Medulla oblongata (tissue), 1 donor: ENCODE results near the gene OR51B5.
"Not testable (repeated sequence)": the region's sequence is repeated elsewhere in the genome, so short reads cannot be mapped to it uniquely, and the experiment has no call there.

Experiments used
- DNase-seq: peaks from one replicate; pipeline ENCODE4 v3.0.0-alpha.2; 2015; ENCODE audit errors: extremely low spot score

Gene OR51B5, protein sequence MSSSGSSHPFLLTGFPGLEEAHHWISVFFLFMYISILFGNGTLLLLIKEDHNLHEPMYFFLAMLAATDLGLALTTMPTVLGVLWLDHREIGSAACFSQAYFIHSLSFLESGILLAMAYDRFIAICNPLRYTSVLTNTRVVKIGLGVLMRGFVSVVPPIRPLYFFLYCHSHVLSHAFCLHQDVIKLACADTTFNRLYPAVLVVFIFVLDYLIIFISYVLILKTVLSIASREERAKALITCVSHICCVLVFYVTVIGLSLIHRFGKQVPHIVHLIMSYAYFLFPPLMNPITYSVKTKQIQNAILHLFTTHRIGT

DNA sequence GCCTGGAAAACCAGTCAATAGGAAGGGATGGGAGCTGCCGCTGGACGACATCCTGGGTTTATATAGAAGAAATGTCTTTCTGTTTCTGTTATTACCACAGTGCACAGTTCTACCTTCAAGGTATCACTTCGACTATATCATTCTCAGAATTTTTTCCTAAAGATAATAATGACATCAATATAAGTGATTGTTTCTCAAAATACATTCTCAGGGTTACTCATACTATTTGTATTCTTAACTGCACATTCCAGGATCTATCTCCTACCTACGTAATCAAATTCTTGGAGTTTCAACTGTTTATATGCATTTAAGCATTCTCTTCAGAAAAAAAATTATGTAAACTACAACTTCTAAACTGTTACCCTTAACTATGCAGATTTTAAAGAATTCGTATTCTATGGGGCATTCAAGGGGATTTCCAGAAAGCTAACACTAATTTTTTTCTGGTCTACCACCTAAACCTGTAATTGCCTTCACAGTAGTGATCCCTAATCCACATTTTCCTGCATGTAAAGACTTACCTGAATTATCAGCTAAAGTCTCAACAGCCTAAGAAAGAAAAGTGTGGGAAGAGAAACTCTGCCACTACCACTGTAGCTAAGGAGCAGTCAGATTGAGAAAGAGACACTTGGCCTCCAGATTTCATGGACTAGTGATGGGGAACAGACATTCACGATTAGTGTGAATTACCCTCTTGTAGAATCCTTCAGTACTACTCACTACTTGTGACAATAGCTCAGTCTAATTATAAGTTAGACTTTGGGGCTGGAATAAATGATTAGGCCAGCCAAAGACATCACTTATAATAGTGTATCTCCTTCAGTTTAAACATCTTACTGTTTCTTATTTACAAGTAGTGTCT, at the start of gene OR51B5:
TSS of gene OR51B5 (minus strand) at position 51 of the 862 bp plus-strand sequence. CDS start at position 51, 0 bp downstream.
- no peak for DNase-seq

DNA sequence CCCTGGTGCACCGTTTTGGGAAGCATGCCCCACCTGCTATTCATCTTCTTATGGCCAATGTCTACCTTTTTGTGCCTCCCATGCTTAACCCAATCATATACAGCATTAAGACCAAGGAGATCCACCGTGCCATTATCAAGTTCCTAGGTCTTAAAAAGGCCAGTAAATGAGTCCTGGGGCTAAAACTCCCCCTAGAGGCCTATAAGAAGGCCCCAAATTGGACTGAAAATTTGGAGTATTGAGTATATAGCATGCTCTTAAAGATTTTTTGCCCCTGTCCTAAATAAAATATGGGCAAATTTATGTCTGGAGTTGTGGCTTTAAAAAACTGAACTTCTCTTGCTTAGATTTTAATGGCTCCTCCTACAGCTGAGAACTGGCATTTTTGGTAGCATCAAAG, 46.9 kb upstream of the OR51B5 start:
- no peak for DNase-seq

DNA sequence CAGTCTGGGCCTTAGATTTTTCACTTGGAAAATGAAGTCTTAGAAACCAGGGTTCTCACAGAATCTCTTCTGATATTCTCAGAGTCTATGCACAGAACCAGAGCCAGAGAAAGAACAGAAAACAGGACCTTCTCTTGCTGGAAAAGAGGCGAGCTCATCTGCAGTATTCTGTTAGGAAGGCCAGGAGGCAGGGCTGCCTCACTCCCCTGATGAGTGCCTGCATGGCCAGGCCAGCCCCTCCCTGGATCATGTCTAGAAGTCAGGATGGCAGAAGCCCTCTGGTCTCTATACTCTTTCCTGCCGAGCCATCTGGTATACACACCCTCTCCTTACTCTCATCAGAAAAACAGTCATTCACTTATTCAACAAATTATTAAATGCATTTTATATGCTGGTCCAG, 41.0 kb upstream of the OR51B5 start:
- DNase-seq: no peak

DNA sequence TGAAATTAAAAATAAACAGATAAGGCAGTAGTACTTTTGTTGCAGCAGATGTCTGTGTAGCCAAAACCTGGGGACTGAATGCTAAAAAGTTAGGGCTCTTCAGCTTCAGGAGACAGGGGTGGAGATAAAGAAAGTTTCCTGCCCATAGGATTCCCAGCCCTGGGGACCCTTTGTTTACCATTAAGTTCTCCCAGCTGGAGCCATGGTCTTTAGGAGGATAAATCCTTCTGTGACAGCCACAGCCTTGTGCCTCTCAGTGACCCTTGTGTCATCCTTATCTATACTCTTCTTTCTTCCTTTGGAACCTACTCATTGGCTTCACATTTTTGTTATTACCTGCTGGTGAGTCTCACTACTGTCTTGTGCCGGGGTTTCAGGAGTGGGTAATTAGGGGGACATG, 40.3 kb upstream of the OR51B5 start, which contains the start of gene OR51M1:
TSS of gene OR51M1 (plus strand) at position 237 of the 400 bp plus-strand sequence. CDS start 5,587 bp downstream, outside the sequence.
- DNase-seq: no peak

DNA sequence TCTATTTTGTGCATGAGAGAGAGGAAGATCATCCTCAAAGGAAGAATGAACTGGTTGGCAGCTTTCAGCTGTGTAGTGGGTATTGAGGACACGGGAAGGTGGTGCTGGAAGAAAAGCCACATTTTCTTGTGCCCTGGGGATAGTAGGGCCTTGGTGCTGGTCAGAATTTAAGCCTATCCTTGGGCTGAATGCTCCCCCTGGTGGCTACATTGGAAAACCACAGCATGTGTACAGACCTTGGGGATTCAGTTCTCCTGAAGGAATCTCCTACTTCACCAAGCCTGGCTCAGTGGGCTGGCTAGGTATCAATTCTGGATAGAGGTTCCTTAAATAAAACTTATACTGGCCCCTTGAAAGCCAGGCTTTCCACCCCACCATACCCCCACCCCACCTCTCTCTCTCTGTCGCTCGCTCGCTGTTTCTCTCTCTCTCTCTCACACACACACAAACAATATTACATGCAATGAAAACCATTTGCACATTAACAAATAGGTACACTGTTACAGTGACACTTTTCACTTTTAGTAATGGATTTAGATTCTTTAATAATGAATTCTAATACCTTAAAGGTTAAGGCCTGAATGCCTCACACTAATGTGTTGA, 37.5 kb upstream of the OR51B5 start:
- peak; percentile 79 for DNase-seq

DNA sequence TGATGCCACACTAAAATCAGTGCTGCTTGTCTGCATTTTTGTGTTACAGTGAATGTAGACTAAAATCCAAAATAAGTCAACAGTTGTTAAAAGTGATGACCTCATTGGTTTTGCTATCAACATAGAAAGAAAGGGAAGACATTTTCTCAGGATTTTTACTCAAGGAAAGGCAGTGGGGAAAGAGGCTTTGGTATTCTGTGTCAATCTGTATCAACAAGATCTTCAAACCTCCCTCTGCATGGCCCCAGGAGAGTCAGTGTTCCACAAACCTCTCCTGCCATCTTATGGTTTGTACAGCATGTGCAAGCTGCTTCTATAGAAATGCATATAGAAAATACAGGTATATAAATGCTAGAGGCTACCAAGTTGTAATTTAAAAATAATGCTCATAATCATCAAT, 26.5 kb upstream of the OR51B5 start:
- no peak for DNase-seq

DNA sequence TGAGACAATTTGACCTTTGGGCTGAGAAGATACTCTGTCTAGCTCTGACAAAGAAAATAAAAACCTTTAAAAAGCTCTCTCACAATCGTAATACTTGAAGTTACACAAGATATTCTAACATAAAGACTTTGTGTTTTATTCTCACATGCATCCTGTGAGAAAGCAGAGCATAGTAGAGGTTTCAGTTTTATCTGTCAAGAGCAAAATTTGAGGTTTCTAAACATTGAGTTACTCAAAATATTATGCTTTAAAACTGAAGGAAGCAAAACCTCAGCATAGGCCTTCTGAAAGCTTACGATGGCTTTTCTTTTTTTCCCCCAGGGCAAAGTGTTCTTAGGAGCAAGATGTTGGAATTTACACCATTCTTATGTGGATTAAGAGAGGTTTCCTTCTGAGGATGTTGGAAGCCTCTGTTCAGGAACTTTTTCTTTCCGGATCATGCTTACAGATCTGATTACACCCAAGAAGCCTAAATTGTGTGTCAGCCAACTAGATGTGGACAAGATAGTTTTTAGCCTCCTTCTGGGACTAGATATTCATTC, 25.2 kb upstream of the OR51B5 start:
- no peak for DNase-seq

DNA sequence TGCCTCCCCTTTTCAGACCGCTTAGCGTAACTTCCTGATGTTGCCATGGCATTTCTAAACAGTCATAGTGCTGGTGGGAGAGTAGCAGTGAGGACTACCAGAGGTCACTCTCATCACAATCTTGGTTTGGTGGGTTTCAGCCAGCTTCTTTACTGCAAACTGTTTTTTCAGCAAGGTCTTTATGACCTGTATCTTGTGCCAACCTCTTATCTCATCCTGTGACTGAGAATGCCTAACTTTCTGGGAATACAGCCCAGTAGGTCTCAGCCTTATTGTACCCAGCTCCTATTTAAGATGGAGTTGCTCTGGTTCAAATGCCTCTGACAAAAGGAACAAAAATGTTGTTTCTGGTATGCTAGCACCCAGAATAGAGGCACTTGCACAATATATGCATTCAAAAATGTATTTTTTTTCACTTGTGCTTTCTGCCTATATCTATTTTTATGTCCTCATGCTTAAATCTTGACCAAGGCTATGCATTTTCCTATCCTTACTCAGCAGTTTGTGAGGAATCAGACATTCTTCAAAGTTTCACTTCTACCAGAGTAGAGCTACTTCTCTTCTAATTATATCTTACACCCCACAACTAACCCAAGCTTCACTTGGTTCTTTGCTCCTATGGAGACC, 24.2 kb upstream of the OR51B5 start:
- DNase-seq: no peak

DNA sequence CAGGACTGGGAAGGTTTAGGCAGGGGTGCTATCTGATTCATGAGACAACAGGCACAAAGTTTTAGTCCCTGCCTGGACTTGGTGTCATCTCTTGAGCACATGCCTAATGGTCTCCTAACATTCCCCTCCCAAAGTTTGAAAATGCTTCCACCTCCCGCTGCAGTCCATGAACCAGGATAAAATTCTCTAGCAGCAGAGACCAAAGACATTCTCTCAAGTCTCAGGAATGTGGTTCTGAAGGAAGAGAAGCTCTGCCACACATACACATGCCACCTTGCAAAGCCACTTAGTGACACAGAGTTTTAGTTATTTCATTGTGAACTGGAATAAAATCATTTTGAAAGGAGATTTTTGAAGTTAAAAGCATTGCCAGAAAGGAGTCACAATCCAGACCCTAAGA, 23.5 kb upstream of the OR51B5 start:
- no peak for DNase-seq

DNA sequence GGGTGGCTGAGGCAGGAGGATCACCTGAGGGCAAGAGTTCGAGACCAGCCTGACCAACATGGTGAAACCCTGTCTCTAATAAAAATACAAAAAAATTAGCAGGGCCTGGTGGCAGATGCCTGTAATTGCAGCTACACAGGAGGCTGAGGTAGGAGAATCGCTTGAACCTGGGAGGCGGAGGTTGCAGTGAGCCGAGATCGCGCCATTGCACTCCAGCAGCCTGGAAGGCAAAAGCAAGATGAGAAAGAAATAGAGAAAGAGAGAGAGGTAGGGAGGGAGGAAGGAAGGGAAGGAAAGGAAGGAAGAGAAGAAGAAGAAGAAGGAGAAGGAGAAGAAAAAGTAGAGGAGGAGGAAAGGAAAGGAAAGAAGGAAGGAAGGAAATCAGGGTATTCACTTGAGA, 23.0 kb upstream of the OR51B5 start:
- DNase-seq: not testable (repeated sequence)

DNA sequence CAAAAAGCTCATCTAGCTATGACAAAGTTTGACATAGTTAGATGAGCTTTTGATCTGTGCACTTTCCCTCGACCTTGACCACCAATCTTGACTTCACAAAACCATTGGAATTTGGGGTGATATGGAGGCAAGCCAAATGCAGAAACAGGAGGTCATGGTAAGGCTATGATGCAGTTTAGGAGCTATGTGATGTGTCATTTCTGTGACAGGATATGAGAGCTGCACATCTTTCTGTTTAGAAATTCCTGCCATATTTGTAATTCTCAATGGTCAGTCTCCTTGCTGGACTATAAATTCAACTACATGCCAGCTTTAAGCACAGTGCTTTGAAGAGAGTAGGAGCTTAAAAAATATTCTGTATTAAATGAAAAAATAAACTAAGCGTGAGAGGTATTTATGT, 20.9 kb upstream of the OR51B5 start:
- no peak for DNase-seq

DNA sequence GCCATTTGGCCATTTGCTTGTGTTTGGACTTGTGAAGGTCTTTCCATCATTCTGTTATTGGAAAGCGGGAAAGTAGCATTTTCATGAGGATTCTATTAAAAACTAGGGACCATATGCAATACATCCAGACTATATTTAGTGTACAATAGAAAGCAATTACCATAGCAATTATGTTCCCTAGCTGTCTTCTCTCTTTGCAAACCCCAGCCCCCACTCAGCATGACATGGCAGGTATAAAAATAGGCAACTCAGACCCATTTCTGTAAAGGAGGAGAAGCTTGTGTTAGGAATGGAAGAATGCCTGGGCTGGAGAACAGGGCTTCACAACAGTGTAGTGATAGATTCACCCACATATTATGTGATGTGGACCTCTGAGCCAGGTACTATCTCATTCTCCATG, 20.4 kb upstream of the OR51B5 start:
- DNase-seq: no peak

DNA sequence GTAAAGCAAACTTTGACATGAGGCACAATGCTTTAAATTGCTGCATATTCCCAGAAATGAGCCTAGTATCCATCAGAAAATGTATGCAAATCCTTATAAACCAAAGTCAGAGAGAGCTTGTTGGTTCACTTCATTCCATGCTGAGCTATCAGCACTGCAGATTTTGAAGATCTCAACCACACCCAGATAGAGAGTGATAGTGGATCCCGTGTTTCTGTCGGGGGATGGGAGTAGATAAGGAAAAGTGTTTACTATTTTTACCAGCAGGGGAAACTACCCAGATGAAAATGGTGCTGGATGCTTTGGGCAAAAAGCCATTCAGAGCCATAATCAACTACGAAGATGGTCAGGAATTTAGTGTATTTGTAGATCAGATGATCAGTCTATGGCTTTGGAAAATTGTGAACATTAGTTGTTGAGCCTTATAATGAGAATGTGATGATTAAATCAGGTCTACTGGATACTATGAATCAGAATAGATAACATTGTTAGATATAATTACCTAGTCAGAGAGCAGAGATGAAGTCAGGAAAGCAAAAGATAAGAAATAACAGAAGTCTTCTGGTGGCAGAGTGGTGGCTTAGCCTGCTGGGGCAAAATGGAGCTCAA, 18.8 kb upstream of the OR51B5 start:
- no peak for DNase-seq

DNA sequence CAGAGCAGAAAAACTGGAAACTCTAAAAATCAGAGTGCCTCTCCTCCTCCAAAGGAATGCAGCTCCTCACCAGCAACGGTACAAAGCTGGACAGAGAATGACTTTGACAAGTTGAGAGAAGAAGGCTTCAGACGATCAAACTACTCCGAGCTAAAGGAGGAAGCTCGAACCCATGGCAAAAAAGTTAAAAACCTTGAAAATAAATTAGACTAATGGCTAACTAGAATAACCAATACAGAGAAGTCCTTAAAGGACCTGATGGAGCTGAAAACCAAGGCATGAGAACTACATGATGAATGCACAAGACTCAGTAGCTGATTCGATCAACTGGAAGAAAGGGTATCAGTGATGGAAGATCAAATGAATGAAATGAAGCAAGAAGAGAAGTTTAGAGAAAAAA, 12.7 kb upstream of the OR51B5 start:
- not testable (repeated sequence) for DNase-seq

DNA sequence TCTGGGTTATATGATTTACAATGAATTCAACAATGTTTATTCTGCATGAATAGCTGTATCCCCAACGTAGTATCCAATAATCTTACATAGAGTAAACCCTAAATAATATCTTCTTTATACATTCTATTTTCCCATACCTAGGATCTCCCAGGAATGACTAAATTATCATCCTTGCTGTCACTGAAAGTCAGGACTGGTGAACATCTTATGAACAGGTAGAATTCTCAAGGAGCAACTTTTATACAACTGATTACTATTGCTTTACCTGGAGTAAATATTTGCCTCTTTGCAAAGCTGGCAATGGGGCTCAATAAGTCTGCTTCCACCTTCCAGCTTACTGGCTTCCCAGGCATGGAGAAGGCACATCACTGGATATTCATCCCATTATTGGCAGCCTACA, 7.9 kb upstream of the OR51B5 start, which contains the start of gene OR51B6:
TSS of gene OR51B6 (plus strand) at position 301 of the 400 bp plus-strand sequence. CDS start at position 301, 0 bp downstream.
- no peak for DNase-seq

DNA sequence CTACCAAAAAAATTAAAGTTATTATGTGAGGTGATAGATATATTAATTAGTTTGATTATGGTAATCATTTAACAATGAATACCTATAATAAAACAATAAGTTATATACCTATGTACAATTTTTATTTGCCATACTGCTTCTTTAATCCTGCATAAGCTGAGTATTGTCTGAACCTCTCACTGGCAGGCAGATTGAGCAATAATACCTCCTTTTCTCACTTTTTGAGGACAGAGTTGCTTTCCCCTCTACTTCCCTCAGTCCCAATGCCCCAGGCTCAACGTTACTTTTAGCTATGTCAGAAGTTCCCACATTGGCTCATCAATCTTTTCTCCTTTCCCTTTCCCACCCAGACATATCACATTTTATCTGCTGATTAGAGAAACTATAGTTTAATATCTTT, 6.2 kb upstream of the OR51B5 start:
- no peak for DNase-seq

DNA sequence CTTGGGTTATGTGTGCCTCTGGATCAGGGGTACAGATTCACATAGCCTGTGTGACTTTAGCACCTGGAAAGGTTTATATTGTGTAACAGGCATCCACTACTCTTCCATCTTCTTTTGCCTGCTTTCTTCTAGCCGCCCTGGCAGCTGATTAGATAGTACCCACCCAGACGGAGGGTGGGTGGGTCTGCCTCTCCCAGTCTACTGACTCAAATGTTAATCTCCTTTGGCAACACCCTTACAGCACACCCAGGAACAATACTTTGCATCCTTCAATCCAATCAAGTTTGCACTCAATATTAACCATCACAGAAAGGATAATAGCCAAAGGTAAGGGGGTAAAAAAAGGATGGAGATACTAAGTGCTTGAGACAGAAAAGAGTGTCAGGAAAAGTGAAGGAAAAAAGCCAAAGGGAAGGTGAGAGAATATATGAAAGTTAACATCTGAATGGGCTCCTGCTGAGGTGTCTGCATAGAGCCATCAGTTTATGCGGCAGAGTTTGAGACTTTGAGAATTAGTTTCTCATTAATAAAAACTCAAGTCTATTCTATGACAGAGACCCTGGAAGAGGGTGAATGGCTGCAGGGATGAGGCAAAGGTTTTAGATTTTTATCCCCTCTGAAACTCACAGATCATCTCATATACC, 5.3 kb upstream of the OR51B5 start:
- DNase-seq: no peak

DNA sequence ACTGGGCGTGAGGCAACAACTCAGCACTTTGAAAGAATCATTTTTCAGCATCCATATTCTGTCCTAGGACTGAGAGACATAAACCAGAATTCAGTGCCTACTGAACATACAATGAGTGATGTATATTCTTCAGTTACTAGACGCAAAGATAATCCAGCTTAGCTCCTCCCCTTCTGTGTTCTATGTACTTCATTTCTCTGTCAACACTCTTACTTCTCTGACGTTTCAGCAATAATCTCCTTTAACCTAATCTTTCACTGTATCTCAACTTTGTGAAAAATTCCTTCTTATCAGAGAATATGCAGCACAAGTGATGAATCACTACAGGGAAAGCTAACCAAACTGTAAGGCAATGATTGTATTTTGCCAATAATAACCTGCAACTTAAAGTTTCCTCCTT, 2.5 kb upstream of the OR51B5 start:
- no peak for DNase-seq

DNA sequence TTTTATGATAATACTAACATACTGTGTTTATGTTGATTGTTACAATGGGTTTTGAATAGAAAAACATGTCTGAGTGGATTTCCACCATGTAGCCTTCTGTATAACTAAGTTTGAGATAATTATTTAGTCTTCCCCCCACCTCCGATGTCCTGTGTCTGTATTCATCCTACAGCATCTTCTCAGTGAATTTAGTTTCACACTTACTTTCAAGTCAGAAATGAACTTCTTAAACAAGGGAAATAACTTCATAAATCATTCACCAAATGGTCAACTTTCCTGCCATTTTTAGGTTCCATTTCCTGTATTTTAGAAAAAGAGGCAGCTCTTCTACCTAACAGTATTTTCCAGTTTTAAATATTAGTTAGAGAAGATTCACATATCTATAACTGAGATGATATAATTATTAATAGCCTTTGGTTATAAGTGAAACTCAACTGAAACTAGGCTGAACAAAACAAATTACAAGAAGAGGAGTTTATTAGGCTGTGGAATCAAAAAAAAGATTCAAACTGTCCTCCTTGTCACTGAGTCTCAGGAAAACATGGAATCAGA, 3.5 kb downstream of the OR51B5 start:
- no peak for DNase-seq

DNA sequence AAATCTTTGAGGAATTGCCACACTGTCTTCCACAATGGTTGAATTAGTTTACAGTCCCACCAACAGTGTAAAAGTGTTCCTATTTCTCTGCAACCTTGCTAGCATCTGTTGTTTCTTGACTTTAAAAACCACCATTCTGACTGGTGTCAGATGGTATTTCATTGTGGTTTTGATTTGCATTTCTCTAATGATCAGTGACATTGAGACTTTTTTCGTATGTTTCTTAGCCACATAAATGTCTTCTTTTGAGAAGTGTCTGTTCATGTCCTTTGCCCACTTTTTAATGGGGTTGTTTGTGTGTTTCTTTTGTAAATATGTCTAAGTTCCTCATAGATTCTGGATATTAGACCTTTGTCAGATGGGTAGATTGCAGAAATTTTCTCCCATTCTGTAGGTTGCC, 6.1 kb downstream of the OR51B5 start:
- not testable (repeated sequence) for DNase-seq
